GM12873 (cell line): ENCODE data around the gene LILRA1.
"Not testable (repeated sequence)": the region's sequence is repeated elsewhere in the genome, so short reads cannot be mapped to it uniquely, and the experiment has no call there.

ENCODE experiments used
- TF ChIP-seq, protein P1 (sequence below): IDR thresholded peaks from 2 replicates; pipeline ENCODE4 v1.5.1; 2012; ENCODE audit warnings: low read depth, mild to moderate bottlenecking, moderate library complexity, low read length, control low read depth; ENCODE audit not compliant: insufficient read depth; ENCODE audit errors: missing control alignments

The LILRA1 gene

DNA sequence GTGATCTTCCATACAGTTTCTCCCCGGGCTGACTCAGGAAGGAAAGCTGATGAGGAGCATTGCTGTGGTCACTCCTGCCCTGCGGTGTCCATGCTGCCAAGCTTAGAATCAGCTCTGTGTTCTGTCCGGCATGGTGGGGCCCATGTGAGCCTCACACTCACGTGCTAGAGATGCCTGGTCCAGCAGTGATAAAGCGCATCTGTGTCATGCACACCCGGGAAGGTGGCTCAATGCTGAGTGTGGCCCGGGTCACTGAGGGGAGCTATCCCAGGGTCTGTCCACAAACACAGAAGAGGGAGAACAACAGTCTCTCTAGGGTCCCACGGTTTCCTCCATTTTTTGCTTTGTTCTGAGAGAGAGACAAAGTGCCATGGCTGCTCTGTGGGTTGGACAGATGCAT is 33.3 kb downstream of the LILRA1 start:
- TF ChIP-seq, protein P1, sequence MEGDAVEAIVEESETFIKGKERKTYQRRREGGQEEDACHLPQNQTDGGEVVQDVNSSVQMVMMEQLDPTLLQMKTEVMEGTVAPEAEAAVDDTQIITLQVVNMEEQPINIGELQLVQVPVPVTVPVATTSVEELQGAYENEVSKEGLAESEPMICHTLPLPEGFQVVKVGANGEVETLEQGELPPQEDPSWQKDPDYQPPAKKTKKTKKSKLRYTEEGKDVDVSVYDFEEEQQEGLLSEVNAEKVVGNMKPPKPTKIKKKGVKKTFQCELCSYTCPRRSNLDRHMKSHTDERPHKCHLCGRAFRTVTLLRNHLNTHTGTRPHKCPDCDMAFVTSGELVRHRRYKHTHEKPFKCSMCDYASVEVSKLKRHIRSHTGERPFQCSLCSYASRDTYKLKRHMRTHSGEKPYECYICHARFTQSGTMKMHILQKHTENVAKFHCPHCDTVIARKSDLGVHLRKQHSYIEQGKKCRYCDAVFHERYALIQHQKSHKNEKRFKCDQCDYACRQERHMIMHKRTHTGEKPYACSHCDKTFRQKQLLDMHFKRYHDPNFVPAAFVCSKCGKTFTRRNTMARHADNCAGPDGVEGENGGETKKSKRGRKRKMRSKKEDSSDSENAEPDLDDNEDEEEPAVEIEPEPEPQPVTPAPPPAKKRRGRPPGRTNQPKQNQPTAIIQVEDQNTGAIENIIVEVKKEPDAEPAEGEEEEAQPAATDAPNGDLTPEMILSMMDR, result no peak

DNA sequence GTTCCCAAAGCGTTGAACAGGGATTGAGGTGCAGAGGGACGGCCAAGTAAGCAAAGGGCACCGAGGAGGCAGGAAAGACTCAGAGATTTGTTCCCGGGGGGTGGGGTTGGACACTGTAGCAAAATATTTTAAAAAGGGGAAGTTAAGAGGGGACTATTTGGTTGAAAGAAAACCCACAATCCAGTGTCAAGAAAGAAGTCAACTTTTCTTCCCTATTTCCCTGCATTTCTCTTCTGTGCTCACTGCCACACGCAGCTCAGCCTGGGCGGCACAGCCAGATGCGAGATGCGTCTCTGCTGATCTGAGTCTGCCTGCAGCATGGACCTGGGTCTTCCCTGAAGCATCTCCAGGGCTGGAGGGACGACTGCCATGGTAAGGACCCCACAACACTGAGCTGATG is 36.8 kb downstream of the LILRA1 start, which contains the start of gene LILRB1:
Gene LILRB1 (plus strand): TSS at position 223 of the 400 bp plus-strand sequence. CDS start 590 bp downstream, outside the sequence.
- TF ChIP-seq, protein P1, result not testable (repeated sequence)

DNA sequence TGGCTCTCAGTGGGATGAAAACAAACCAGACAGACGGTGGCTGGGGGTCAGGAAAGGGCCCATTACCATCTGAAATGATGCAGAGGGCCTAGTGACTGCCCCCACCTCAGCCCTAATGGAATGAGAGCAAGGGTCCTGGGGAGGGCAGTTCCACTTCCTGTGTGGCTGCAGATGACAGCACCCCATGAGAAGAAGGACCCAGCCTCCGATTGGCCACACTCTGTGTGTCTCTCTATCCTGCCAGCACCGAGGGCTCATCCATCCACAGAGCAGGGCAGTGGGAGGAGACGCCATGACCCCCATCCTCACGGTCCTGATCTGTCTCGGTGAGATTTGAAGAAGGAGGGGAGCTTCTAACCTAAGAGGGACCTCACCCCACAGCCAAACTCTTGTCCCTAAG is 37.4 kb downstream of the LILRA1 start:
- TF ChIP-seq, protein P1, result no peak

DNA sequence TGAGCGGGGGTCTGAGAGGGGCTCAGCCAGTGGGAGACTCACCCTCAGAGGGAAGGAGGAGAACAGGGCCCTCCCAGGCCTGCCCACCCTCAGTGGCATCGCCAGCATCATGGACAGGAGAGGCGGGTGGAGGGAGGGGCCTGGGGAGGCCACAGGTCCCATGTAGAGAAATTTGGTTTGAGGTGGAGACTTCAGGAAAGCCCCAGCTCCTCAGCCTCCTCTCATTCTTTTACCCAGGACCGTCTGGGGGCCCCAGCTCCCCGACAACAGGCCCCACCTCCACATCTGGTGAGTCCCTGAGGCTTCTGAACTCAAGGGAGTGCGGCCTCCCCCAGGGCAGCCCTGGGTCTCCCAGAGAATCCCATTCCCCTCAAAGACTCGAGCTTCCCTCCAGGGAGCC is 40.0 kb downstream of the LILRA1 start:
- TF ChIP-seq, protein P1, result no peak

DNA sequence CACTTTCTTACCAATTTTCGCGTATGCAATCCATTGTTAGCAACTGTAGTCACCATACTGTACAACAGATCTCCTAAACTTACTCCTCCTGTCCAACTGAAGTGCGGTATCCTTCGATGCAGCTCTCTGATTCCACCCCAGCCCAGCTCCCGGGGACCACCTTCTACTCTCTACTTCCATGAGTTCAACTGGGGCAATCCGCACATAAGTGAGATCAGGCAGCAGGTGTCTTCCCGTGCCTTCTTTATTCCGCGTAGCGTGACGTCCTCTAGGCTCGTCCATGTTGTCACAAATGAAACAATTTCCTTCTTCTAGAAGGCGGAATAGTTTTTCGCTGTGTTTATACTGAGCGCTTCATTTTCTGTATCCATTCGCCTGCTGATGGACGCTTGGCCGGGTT is 45.3 kb downstream of the LILRA1 start:
- TF ChIP-seq, protein P1, result no peak

DNA sequence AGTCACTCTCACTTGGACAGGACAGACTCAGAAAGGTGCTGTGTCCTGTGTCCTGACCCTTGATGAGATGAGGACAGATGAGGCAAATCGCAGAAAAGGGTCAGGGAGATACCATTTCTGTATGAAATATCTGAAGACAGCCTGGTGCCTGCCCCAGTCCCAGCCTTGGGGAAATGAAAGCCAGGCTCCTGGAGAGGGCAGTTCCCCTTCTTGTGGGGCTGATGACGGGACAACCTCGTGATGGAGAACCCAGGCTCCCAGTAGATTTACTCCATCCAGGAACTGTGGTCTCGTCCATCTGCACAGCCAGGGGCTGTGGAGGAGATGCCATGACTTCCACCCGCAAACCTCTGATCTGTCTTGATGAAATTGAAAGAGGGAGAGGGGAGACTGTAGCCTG is 50.6 kb downstream of the LILRA1 start:
- TF ChIP-seq, protein P1, result no peak

DNA sequence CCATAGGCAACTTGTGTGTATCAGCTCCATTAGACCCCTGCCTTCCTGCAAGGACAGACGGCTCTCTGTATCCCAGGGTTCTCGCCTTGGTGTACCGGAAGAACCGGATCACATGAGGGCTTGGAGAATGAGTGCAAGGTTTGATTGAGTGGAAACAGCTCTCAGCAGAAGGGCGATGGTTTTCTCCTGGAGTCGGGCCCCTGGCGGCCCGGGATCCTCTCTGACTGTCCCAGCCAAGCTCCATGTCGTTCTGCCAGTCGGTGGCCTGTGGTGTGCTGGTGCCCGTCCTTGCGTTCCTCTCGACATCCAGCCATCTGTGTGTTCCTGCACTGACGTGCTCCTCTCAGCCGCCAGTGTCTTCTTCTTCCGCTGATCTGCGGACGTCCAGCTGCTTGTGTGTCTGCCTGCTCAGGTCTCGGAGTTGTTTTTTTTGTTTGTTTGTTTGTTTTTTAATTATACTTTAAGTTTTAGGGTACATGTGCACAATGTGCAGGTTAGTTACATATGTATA is 53.0 kb downstream of the LILRA1 start:
- TF ChIP-seq, protein P1, result no peak
